ENCODE measurements around the gene GP9.

DNA sequence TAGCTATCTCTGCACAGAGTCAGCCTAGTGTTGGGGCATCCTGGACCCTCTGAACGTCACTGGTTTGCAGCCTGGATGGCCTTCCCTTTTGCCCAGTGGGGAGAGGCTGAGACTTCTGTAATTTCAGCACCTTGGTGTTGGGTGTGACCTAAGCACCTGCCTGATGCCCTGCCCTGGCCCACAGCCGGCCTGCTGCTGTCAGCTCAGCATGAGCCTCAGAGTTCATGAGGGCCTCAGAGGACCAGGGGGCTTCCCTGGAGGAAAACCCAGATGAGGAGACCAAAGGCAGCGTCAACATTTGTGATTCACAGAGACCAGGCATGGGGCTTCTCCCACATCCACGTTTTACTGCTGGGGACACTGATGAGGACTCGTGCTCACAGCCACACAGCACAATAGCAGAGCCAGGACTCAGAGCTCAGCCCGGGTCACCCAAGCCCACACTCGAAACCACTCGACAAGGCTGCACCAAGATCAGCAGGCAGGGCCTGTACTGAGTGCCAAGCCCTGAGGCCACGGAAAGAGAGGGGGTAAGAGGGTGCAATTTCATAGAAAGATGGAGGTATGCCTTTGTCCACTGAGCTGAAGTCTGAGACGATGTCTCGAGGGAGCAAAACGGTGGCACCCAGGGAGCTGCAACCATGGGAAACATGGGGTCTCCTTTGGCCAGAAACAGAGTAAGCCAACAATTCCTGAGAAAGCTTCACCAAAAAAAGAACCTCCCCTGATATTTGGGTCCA lies 9.9 kb upstream of the GP9 start:
- TF ChIP-seq POLR2AphosphoS5 (IDR thresholded peaks at IDR 0.05; ENCODE audit: low read depth, low read length) (no peak), POLR2A (IDR thresholded peaks at IDR 0.05; ENCODE audit: low read depth, low read length) (no peak), SPI1 (IDR thresholded peaks at IDR 0.05; ENCODE audit: low read depth, low read length) (no peak), TAF1 (IDR thresholded peaks at IDR 0.05; ENCODE audit: low read depth, low read length) (no peak), PAX5 (IDR thresholded peaks at IDR 0.05; ENCODE audit: insufficient read depth, low read length, severe bottlenecking) (no peak)

Data from GM12891 (cell line).